ENCODE measurements around the gene HIPK3. TPM values are rescaled to one million over a fixed set of nuclear protein-coding genes. Genes with fewer than 3 reads are reported as not detected.

Gene HIPK3
- total and polyA plus RNA-seq, 9 of the 15 experiments (the other 6 are each of a cell fraction or from before 2014, with no cell fraction given), result 2.3 to 19.6 (median 7.5) TPM

DNA sequence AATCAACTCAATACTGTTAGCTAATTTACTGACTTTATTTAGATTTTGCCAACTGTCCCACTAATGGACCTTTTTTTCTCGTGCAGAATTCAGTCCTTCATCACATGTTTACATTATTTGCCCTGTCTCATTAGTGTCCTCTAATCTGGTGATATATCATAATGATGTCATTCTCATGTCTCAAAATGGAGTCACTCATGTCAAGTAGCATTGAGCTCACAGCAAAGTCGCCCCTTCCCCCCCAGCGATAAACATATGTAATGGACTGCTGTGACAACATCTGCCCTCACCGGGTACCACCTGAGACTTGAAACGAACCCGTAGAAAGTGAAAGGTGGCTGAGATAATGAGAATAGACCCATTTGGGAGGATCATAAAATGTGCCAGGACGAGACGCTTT is 37.6 kb downstream of the HIPK3 start (continued):
- TF ChIP-seq PATZ1 (CRISPR knock-in tag; IDR thresholded peaks at IDR 0.05; ENCODE audit: borderline replicate concordance), result no peak
- TF ChIP-seq SMAD3 (CRISPR knock-in tag; conservative IDR thresholded peaks at IDR 0.05), result peak; percentile 62; the same call in 1 of the 2 replicates
- TF ChIP-seq ZNF584 (CRISPR knock-in tag; IDR thresholded peaks at IDR 0.05; ENCODE audit: low read depth), result peak; percentile 79; the same call in 1 of the 2 replicates
- TF ChIP-seq BHLHE40 (IDR thresholded peaks at IDR 0.05; ENCODE audit: low read length), result no peak
- peak; percentile 53 for TF ChIP-seq SMAD4 (CRISPR knock-in tag; conservative IDR thresholded peaks at IDR 0.05)
- 0 out of 2 replicates have a peak, but pooled peaks have one; percentile 57 for TF ChIP-seq ZNF41 (CRISPR knock-in tag; conservative IDR thresholded peaks at IDR 0.05)
- peak; percentile 39 for TF ChIP-seq NFE2L1 (tag; IDR thresholded peaks at IDR 0.05; ENCODE audit: borderline replicate concordance, low read depth)
- TF ChIP-seq PYGO2 (tag; IDR thresholded peaks at IDR 0.05), result peak; percentile 70
- TF ChIP-seq SRSF1 (IDR thresholded peaks at IDR 0.05; ENCODE audit: low read depth, low read length), result no peak

DNA sequence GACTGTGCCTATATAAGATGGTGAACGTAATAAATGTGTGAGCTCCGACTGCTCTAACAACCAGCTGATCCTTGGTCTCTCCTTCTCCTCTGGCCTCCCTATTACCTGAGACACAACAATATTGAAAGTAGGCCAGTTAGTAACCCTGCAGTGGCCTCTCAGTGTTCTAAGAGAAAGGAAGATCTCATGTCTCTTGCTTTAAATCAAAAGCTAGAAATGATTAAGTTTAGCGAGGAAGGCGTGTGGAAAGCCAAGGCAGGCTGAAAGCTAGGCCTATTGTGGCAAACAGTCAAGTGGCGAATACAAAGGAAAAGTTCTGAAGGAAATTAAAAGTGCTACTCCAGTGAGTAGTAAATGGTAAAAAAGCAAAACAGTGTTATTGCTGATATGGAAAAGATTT is 39.5 kb downstream of the HIPK3 start:
- in situ Hi-C loops (cut with MboI) (no loop called here), intact Hi-C loops (cut with micrococcal nuclease) (no loop called here)
- TF ChIP-seq MAFG (tag; conservative IDR thresholded peaks at IDR 0.05), result no peak
- no peak for TF ChIP-seq OTX1 (CRISPR knock-in tag; IDR thresholded peaks at IDR 0.05)
- no peak for TF ChIP-seq RBM15 (IDR thresholded peaks at IDR 0.05; ENCODE audit: insufficient read depth, low read length)
- TF ChIP-seq, protein P1, sequence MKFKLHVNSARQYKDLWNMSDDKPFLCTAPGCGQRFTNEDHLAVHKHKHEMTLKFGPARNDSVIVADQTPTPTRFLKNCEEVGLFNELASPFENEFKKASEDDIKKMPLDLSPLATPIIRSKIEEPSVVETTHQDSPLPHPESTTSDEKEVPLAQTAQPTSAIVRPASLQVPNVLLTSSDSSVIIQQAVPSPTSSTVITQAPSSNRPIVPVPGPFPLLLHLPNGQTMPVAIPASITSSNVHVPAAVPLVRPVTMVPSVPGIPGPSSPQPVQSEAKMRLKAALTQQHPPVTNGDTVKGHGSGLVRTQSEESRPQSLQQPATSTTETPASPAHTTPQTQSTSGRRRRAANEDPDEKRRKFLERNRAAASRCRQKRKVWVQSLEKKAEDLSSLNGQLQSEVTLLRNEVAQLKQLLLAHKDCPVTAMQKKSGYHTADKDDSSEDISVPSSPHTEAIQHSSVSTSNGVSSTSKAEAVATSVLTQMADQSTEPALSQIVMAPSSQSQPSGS (CRISPR knock-in tag; IDR thresholded peaks at IDR 0.05), result no peak
- ChIA-PET CTCF (ENCODE audit: low intra/inter-chr PET ratio) (no interaction called here), POLR2A (interaction anchor here (0.8 to 1.7 kb wide), 3 partner anchors 8 to 135 kb away, joined by 4 to 6 read pairs (median 5); partner anchors contain the start of gene CSTF3)
- Histone ChIP-seq H3K36me3 (ENCODE audit: control insufficient read depth, insufficient read depth, low read length) (peaks cover 3% of the 10 kb centered on the region; the same call in 1 of the 3 replicates), H3K9ac (ENCODE audit: insufficient read depth in 1 of 2, low read depth in 2 of 2, low read length in 2 of 2) (no peak overlapping the region), H3K4me3 (no peak overlapping the region), H3K27ac (ENCODE audit: extremely low read depth, low read depth, low read length) (no peak overlapping the region), H3K4me2 (ENCODE audit: insufficient read depth, low read length) (no peak overlapping the region), H3K4me1 (replicated peaks in 1 of 2; ENCODE audit: control insufficient read depth in 2 of 2, insufficient read depth in 2 of 2, low read length in 2 of 2) (no peaks in the 10 kb centered on the region), H3K79me2 (ENCODE audit: control insufficient read depth, insufficient read depth, low read length) (peaks cover 12% of the 10 kb centered on the region), H2AFZ (ENCODE audit: low read depth, low read length) (no peak overlapping the region), H4K20me1 (replicated peaks; ENCODE audit: control insufficient read depth, insufficient read depth, low read length) (no peaks in the 10 kb centered on the region), H3K9me1 (ENCODE audit: control insufficient read depth, insufficient read depth, low read length) (no peaks in the 10 kb centered on the region), H3K9me3 (replicated peaks; ENCODE audit: control insufficient read depth, insufficient read depth, low read depth, low read length) (no peaks in the 10 kb centered on the region), H3K27me3 (ENCODE audit: control insufficient read depth in 2 of 2, insufficient read depth in 2 of 2, low read length in 2 of 2) (no peaks in the 10 kb centered on the region)
- DNase-seq (ENCODE audit: extremely low read depth in 1 of 4, low spot score in 3 of 4), result no peak
- no peak for ATAC-seq
- BruUV-seq (replicated peaks), result no TSS peak
- no peak for FAIRE-seq
- 77% methylated on average over 3 of the region's 5 CpGs for WGBS (ENCODE audit: insufficient coverage, low coverage, missing lambda C conversion rate)
